Endometrial microvascular endothelial cells (primary cell): Measurements from ENCODE around the gene ACOX3. TPM values are rescaled to one million over a fixed set of nuclear protein-coding genes. Genes with fewer than 3 reads are reported as not detected.

Source experiments
- in situ Hi-C: cut with HindIII; loops from 2 replicates; pipeline ENCODE4 v1.10.0; 2017; ENCODE audit warnings: low sequenced_read_pairs, low pct_unique_long_range_greater_than_20kb; ENCODE audit errors: inconsistent ontology term
- total RNA-seq: library from RNA; depleted of rRNA; stranded (reverse); fragments of >200 nt; gene quantifications from one replicate; pipeline ENCODE4 v1.2.3, GENCODE V29; 2015; ENCODE audit errors: inconsistent ontology term

The ACOX3 gene
- total RNA-seq, 1 donor from 2014 or later, result 26.0 TPM

- in situ Hi-C loops, result no loop called here
Measured at GRCh38 chr4:8469550-8469949, 29.0 kb upstream of the ACOX3 start.

- in situ Hi-C loops, result no loop called here
Measured at GRCh38 chr4:8468746-8469535, 28.4 kb upstream of the ACOX3 start.

- in situ Hi-C loops, result no loop called here
Measured at GRCh38 chr4:8467016-8467415, 26.5 kb upstream of the ACOX3 start.

GRCh38 chr4:8465615-8466611, 25.4 kb upstream of the ACOX3 start:
- in situ Hi-C loops, result no loop called here

DNA sequence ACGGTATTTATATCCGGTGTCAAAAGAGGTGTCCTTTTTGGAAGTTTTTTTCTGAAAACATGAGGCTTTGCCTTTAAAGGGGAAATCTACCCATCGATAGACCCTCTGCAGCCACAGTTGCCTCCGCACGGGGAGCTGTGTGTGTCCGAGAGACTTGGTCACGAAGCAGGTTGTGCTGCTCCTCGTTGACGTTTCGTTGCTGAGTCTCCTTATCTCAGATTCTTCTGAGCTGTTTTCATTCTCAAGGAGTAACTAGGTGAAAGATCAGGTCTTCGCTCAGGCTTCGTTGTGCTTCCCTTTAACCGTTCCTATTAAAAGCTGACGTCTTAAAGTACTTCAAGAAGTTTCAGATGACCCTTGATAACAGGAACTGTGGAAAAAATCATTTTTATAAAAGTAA, 23.9 kb upstream of the ACOX3 start:
- in situ Hi-C loops, result no loop called here

GRCh38 chr4:8463811-8464210, 23.3 kb upstream of the ACOX3 start:
- in situ Hi-C loops, result no loop called here

- in situ Hi-C loops, result no loop called here
Measured at GRCh38 chr4:8461616-8462015, 21.1 kb upstream of the ACOX3 start.

GRCh38 chr4:8461086-8461485, 20.6 kb upstream of the ACOX3 start:
- in situ Hi-C loops, result no loop called here

GRCh38 chr4:8459867-8460445, 19.4 kb upstream of the ACOX3 start:
- in situ Hi-C loops, result no loop called here

DNA sequence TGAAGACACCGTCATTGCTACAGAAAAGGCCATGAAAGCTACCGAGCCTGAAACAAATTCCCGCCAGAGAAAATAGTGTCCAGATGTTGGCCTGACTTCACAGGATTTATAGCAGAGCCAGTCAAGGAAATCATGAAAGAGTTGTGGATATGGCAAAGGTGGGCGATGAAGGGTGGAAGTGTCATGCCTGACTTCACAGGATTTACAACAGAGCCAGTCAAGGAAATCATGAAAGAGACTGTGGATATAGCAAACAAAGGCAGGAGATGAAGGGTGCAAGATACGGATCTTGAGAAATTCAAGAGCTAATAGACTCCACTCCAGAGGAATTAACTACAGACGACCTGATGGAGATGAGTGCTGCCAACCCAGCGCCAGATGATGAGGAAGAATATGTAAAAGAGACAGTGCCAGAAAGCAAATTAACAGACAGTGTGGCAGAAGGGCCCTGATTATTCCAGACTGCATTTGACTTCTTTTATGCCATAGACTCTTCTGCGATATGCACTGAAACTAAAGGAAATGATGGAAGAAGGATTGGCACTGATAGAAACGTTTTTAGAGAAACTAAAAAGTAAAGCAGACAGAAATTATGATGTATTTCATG, 17.2 kb upstream of the ACOX3 start:
- in situ Hi-C loops, result no loop called here

DNA sequence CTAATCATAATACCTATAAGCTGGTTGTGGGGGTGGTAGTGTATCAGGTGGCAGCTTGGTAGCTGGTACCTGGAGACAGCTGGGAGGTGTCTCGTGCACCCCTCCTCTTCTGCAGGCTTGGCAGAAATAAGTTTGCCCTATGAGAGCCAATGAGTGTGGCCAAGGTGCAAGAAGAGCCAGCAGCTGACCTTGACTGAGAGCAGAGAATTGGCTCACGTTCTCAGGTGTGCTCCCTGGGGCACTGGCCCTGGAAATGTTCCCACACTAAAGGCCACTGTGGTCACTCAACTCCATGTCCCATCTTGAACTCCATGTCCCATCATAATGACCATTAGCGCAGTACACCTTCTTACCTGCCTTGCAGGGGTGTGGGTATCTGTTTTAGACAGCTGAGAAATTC, 13.4 kb upstream of the ACOX3 start:
- in situ Hi-C loops, result no loop called here

GRCh38 chr4:8451440-8452182, 11.1 kb upstream of the ACOX3 start:
- in situ Hi-C loops, result no loop called here

- in situ Hi-C loops, result no loop called here
Measured at GRCh38 chr4:8446122-8446521, 5.6 kb upstream of the ACOX3 start.

DNA sequence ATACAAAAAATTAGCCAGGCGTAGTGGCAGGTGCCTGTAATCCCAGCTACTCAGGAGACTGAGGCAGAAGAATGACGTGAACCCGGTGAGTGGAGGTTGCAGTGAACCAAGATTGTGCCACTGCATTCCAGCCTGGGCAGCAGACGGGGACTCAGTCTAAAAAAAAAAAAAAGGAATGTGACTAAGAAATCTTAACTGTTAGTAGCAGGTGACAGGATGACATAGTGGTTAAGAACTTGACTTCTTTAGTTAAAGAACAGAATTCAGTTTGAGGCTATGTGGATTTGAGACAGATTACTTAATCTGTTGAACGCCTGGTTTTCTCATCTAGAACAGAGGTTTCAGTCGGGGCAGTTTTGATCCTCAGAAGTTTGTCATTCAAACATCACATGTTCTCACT, 3.3 kb upstream of the ACOX3 start:
- in situ Hi-C loops, result no loop called here

- in situ Hi-C loops, result no loop called here
Measured at GRCh38 chr4:8442596-8443358, 2.3 kb upstream of the ACOX3 start.

DNA sequence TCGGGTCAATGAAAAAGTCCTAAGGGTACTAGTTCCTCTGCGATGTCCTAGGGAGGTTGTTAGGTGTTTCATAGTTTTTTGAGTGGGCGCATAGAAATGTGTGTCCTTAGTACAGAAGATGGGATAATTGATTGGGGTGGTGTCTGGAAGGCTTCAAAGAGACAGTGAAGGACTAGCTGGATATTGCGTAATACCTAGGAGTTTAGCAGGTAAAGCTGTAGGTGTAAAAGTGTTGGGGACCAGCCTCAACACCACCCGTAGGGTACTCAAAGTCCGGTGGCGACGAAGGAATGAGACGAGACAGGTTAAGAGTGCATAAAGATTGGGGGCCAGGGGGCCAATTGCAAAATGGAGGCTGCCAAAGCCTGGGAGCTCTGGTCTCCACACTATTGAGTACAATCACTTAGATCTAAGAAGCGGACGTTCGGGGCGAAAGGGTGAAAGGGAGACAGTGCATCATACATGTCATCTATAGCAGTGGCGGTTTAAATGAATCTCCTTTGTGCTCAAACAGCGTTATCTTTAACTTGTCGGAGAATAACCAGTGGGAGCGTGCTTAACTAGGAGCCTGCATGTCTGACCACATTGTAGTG, 1.1 kb upstream of the ACOX3 start:
- in situ Hi-C loops, result no loop called here

- in situ Hi-C loops, result no loop called here
Measured at GRCh38 chr4:8439914-8440491, 520 bp downstream of the ACOX3 start.
